Kidney (tissue), 14 donors: Measurements from ENCODE around the gene NUMB. TPM values are rescaled to one million over a fixed set of nuclear protein-coding genes. Genes with fewer than 3 reads are reported as not detected.
A peak's percentile ranks its signal among the peaks of the same experiment; 100 is the strongest.

Experiments
- DNase-seq, 5 donors: peaks; one replicate each; pipeline ENCODE4 v3.0.0-alpha.2; 2013 to 2020
- FAIRE-seq: peaks from 2 replicates; lab custom pipeline; 2012; peaks lifted over from hg19 to GRCh38; lab: Jason Lieb, UNC
- H3K27ac ChIP-seq, 2 donors: one replicate each; pipeline ENCODE4 v1.7.0; 2013; ENCODE audit warnings: low read depth in 2 of 2, low read length in 2 of 2, inconsistent platforms in 1 of 2
- H3K27me3 ChIP-seq: one replicate; pipeline ENCODE4 v1.7.1; 2013; ENCODE audit warnings: low read length, inconsistent platforms; ENCODE audit not compliant: control insufficient read depth, insufficient read depth
- H3K36me3 ChIP-seq, 3 donors: one replicate each; pipeline versions ENCODE4 v1.7.0 to v1.7.1; 2013; ENCODE audit warnings: low read length in 3 of 3, control low read depth in 1 of 3, inconsistent platforms in 1 of 3; ENCODE audit not compliant: insufficient read depth in 3 of 3, control insufficient read depth in 2 of 3
- H3K4me1 ChIP-seq, 3 donors: one replicate each; pipeline versions ENCODE4 v1.7.0 to v1.7.1; 2013; ENCODE audit warnings: low read length in 3 of 3, inconsistent platforms in 1 of 3, low read depth in 1 of 3; ENCODE audit not compliant: control insufficient read depth in 2 of 3, insufficient read depth in 2 of 3
- H3K4me3 ChIP-seq, 3 donors: one replicate each; pipeline versions ENCODE4 v1.7.0 to v1.8.1; 2013; ENCODE audit warnings: low read length in 3 of 3, control low read depth in 1 of 3, inconsistent platforms in 1 of 3
- H3K9ac ChIP-seq, 3 donors: one replicate each; pipeline versions ENCODE4 v1.7.0 to v1.7.1; 2013; ENCODE audit warnings: low read length in 3 of 3, control low read depth in 1 of 3, inconsistent platforms in 1 of 3
- H3K9me3 ChIP-seq, 3 donors: one replicate each; pipeline versions ENCODE4 v1.7.0 to v1.7.1; 2013; ENCODE audit warnings: low read length in 3 of 3, control low read depth in 1 of 3, inconsistent platforms in 1 of 3; ENCODE audit not compliant: control insufficient read depth in 2 of 3, insufficient read depth in 1 of 3
- CTCF ChIP-seq: IDR thresholded peaks from 3 replicates; pipeline ENCODE4 v1.5.1; 2012; ENCODE audit warnings: mild to moderate bottlenecking, moderate library complexity, borderline replicate concordance; ENCODE audit not compliant: insufficient read depth; ENCODE audit errors: extremely low read depth
- intact Hi-C: fragments of 100-400 bp; cut with DNase I; formaldehyde crosslinking; loops from one replicate; pipeline ENCODE4 v1.11.1; 2022
- polyA plus RNA-seq: library from polyadenylated mRNA; stranded (reverse); fragments of 350-450 nt; fragmentation: Illumina TruSeq; extraction: RNeasy Lipid Tissue Mini Kit (QIAGEN cat#74804); gene quantifications from one replicate; pipeline ENCODE4 v1.2.3, GENCODE V29; 2014; ENCODE audit warnings: low read depth, low replicate concordance; ENCODE audit not compliant: insufficient read depth
- total RNA-seq: library from RNA; stranded (reverse); fragmentation: NEBNext Ultra II Directional; extraction: Animal tissue kit (Norgen Biotek cat#: 25700); gene quantifications from one replicate; pipeline ENCODE4 v1.2.1, GENCODE V29; 2021
- donor health status: control.
- donor health status: control.
- donor health status: control.
- donor health status: control.
- donor health status: control.
- donor health status: DM: yes; HTN: yes; CAD: no.
- donor health status: Normal renal cell carcinoma (clear cell type).

NUMB gene
- total and polyA plus RNA-seq, 2 donors from 2014 or later: 42.4 to 104 TPM

- H3K9ac ChIP-seq: no peak overlapping the region
- intact Hi-C loops: no loop called here
- DNase-seq: no peak
- H3K4me3 ChIP-seq: no peak overlapping the region
- no peaks in the 10 kb centered on the region for H3K27me3 ChIP-seq
- H3K9me3 ChIP-seq: no peaks in the 10 kb centered on the region
- FAIRE-seq: no peak
- H3K36me3 ChIP-seq: peaks cover 0 to 33% (median 20%) of the 10 kb centered on the region in 3 donors
- H3K27ac ChIP-seq: no peak overlapping the region
- no peaks in the 10 kb centered on the region for H3K4me1 ChIP-seq
- no peak for TF ChIP-seq CTCF
These were observed 171.7 kb downstream of the NUMB start for GRCh38 chr14:73286598-73286997.

- TF ChIP-seq CTCF: no peak
- intact Hi-C loops: no loop called here
- no peak for FAIRE-seq
- Histone ChIP-seq H3K27me3 (no peaks in the 10 kb centered on the region), H3K4me1 (no peaks in the 10 kb centered on the region), H3K9ac (no peak overlapping the region), H3K36me3 (peaks cover 0 to 39% (median 20%) of the 10 kb centered on the region in 3 donors), H3K27ac (no peak overlapping the region), H3K9me3 (no peaks in the 10 kb centered on the region), H3K4me3 (no peak overlapping the region)
- DNase-seq: no peak
These were observed 172.4 kb downstream of the NUMB start for GRCh38 chr14:73285979-73286378.

GRCh38 chr14:73283608-73284379 lies 174.6 kb downstream of the NUMB start:
- H3K27me3 ChIP-seq: no peaks in the 10 kb centered on the region
- no peak overlapping the region for H3K4me3 ChIP-seq
- no peak overlapping the region for H3K9ac ChIP-seq
- H3K36me3 ChIP-seq: peaks cover 2 to 43% (median 26%) of the 10 kb centered on the region in 3 donors
- FAIRE-seq (no peak), DNase-seq (peak in 3 of 5 donors; percentile 31 to 64 (median 62))
- intact Hi-C loops: no loop called here
- no peaks in the 10 kb centered on the region for H3K9me3 ChIP-seq
- H3K27ac ChIP-seq: no peak overlapping the region
- H3K4me1 ChIP-seq: no peaks in the 10 kb centered on the region
- TF ChIP-seq CTCF: no peak

- intact Hi-C loops: no loop called here
- H3K9ac ChIP-seq: no peak overlapping the region
- no peak overlapping the region for H3K27ac ChIP-seq
- DNase-seq: no peak
- no peaks in the 10 kb centered on the region for H3K27me3 ChIP-seq
- no peak overlapping the region for H3K4me3 ChIP-seq
- TF ChIP-seq CTCF: no peak
- H3K4me1 ChIP-seq: no peaks in the 10 kb centered on the region
- H3K9me3 ChIP-seq: no peaks in the 10 kb centered on the region
- no peak for FAIRE-seq
- H3K36me3 ChIP-seq: peaks cover 5 to 56% (median 35%) of the 10 kb centered on the region in 3 donors
These were observed 177.4 kb downstream of the NUMB start for GRCh38 chr14:73280903-73281302.
